HL-60 (cell line): Measurements from ENCODE around the gene LSMEM2.

Experiments used
- DNase-seq, 2 experiments: peaks; one replicate each; pipeline ENCODE4 v3.0.0-alpha.2; 2010 to 2020; ENCODE audit warnings: low read depth in 1 of 2, low spot score in 1 of 2
- H3K27ac ChIP-seq: fragments of 250-450 bp; sonication (Bioruptor Pico); replicated peaks from 2 replicates; pipeline ENCODE4 v1.5.1; 2020; ENCODE audit warnings: mild to moderate bottlenecking, moderate library complexity
- H3K27me3 ChIP-seq: fragments of 250-450 bp; sonication (Bioruptor Pico); 2 replicates; pipeline ENCODE4 v1.5.1; 2021; ENCODE audit warnings: mild to moderate bottlenecking, moderate library complexity; ENCODE audit not compliant: insufficient read depth, poor library complexity, severe bottlenecking
- H3K4me3 ChIP-seq: replicated peaks from 2 replicates; pipeline ENCODE4 v1.5.1; 2011; ENCODE audit warnings: mild to moderate bottlenecking, control low read depth, low read length; ENCODE audit not compliant: insufficient read depth
- CTCF ChIP-seq: IDR thresholded peaks from one replicate; pipeline ENCODE4 v1.5.1; 2011; ENCODE audit warnings: low read length, control low read depth, inconsistent platforms; ENCODE audit not compliant: insufficient read depth
- GABPA ChIP-seq: IDR thresholded peaks from 2 replicates; pipeline ENCODE4 v1.6.1; 2012; ENCODE audit warnings: low read depth
- POLR2AphosphoS5 ChIP-seq: IDR thresholded peaks from 2 replicates; pipeline ENCODE4 v1.6.1; 2012; ENCODE audit warnings: low read depth
- REST ChIP-seq: IDR thresholded peaks from 2 replicates; pipeline ENCODE4 v1.6.1; 2012; ENCODE audit warnings: low read depth; ENCODE audit not compliant: insufficient replicate concordance
- SPI1 ChIP-seq: IDR thresholded peaks from 2 replicates; pipeline ENCODE4 v1.6.1; 2012; ENCODE audit warnings: low read depth, mild to moderate bottlenecking, borderline replicate concordance

LSMEM2 gene

GRCh38 chr3:50250514-50250913 is 28.4 kb upstream of the LSMEM2 start:
- no peak overlapping the region for H3K27ac ChIP-seq

GRCh38 chr3:50251220-50251619 is 27.7 kb upstream of the LSMEM2 start:
- no peak for DNase-seq
- TF ChIP-seq REST (no peak), CTCF (no peak), POLR2AphosphoS5 (no peak), GABPA (no peak), SPI1 (no peak)
- H3K27me3 ChIP-seq: no peaks in the 10 kb centered on the region
- H3K27ac ChIP-seq: no peak overlapping the region
- no peak overlapping the region for H3K4me3 ChIP-seq

More at GRCh38 chr3:50250514-50250913, 28.4 kb upstream of the LSMEM2 start:
- no peaks in the 10 kb centered on the region for H3K27me3 ChIP-seq
- H3K4me3 ChIP-seq: no peak overlapping the region
- no peak for DNase-seq
- TF ChIP-seq POLR2AphosphoS5 (no peak), CTCF (no peak), SPI1 (no peak)

- Histone ChIP-seq H3K27ac (no peak overlapping the region), H3K4me3 (no peak overlapping the region), H3K27me3 (no peaks in the 10 kb centered on the region)
- DNase-seq: peak; percentile 22 to 77
- peak; percentile 74 for TF ChIP-seq GABPA
- no peak for TF ChIP-seq POLR2AphosphoS5
- no peak for TF ChIP-seq CTCF
- TF ChIP-seq SPI1: peak; percentile 86
Measured at GRCh38 chr3:50254577-50255250, 24.2 kb upstream of the LSMEM2 start.

- Histone ChIP-seq H3K27ac (no peak overlapping the region), H3K4me3 (no peak overlapping the region), H3K27me3 (no peaks in the 10 kb centered on the region)
- DNase-seq: no peak
- TF ChIP-seq GABPA (no peak), POLR2AphosphoS5 (no peak), CTCF (no peak), SPI1 (no peak), REST (no peak)
Measured at GRCh38 chr3:50255251-50255615, 23.7 kb upstream of the LSMEM2 start.
